ENCODE results near the gene PURB.
"Not testable (repeated sequence)": the region's sequence is repeated elsewhere in the genome, so short reads cannot be mapped to it uniquely, and the experiment has no call there.

- TF ChIP-seq CTCF (conservative IDR thresholded peaks at IDR 0.05; ENCODE audit: low read depth, low read length); NFE2L2 (IDR thresholded peaks at IDR 0.05; ENCODE audit: low read depth, low read length); RFX5 (IDR thresholded peaks at IDR 0.05; ENCODE audit: low read depth, low read length); FOS (IDR thresholded peaks at IDR 0.05; ENCODE audit: low read depth, low read length); POLR2A (IDR thresholded peaks at IDR 0.05; ENCODE audit: low read depth, low read length); BHLHE40 (IDR thresholded peaks at IDR 0.05; ENCODE audit: low read depth, low read length); RCOR1 (IDR thresholded peaks at IDR 0.05; ENCODE audit: insufficient replicate concordance, low read length); RAD21 (IDR thresholded peaks at IDR 0.05; ENCODE audit: low read length); SMC3 (IDR thresholded peaks at IDR 0.05; ENCODE audit: low read depth, low read length); CEBPB (IDR thresholded peaks at IDR 0.05; ENCODE audit: low read depth, low read length); MXI1 (IDR thresholded peaks at IDR 0.05; ENCODE audit: borderline replicate concordance, low read depth, low read length): not testable (repeated sequence)
Observed at GRCh38 chr7:44843440-44843839, 41.9 kb downstream of the PURB start.
